Medulla oblongata (tissue), 1 donor: Measurements from ENCODE around the gene LYPD4.
A peak's percentile ranks its signal among the peaks of the same experiment; 100 is the strongest.
"Not testable (repeated sequence)": the region's sequence is repeated elsewhere in the genome, so short reads cannot be mapped to it uniquely, and the experiment has no call there.

Experiments used
- DNase-seq: peaks from one replicate; pipeline ENCODE4 v3.0.0-alpha.2; 2015; ENCODE audit errors: extremely low spot score

LYPD4 gene

GRCh38 chr19:41875973-41876372, 31.5 kb upstream of the LYPD4 start:
- not testable (repeated sequence) for DNase-seq

DNA sequence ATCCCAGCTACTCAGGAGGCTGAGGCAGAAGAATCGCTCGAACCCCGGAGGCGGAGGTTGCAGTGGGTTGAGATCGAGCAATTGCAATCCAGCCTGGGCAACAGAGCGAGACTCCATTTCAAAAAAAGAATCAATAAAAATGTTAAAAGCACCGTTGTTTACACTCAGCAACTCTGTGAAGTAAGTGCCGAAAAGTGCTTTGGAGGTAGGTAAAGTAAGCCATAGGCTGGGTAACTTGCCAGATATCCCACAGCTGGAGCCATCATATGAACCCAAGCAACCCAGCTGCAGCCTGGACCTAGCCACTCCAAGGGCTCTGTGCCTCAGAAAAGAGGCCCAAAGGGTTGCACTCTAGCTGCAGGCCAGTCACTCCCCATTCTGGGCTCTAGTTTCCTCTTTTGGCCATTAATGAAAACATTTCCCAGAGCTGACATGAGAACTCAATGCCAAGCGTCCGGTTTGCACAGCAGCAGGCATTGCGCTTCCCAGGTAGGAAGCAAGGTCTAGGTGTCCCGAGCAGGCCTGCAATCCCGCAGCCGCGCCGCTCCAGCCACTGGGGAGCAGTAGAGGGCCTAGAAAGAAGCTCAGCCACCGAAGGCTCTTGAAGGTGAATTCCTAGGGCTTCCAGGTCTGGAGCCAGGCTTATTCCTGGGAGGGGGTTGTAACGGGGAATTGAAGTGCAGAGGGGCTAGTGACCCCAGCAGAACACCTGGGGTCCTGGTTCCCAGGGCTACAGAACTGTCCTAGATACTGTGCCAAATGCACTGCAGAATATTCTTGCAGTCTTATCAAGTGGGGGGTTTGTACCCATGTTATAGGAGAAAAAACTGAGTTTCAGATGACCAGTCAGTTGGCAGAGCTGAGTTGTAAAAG, 28.5 kb upstream of the LYPD4 start:
- no peak for DNase-seq

DNA sequence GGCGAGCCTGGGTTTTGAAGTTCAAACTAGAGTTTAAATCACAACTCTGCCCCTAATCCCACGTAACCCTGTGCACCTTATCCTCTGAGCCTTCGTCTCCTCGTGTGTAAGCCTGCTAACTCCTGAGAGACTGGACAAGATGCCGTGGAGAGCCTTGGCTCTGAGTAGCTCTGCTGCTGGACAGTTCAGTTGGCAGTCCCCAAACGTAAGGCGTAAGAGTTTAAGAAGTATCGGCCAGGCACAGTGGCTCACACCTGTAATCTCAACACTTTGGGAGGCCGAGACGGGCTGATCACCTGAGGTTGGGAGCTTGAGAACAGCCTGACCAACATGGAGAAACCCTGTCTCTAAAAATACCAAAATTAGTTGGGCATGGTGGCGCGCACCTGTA, 27.9 kb upstream of the LYPD4 start:
- no peak for DNase-seq

GRCh38 chr19:41871573-41872383, 27.3 kb upstream of the LYPD4 start:
- DNase-seq: peak; percentile 54

DNA sequence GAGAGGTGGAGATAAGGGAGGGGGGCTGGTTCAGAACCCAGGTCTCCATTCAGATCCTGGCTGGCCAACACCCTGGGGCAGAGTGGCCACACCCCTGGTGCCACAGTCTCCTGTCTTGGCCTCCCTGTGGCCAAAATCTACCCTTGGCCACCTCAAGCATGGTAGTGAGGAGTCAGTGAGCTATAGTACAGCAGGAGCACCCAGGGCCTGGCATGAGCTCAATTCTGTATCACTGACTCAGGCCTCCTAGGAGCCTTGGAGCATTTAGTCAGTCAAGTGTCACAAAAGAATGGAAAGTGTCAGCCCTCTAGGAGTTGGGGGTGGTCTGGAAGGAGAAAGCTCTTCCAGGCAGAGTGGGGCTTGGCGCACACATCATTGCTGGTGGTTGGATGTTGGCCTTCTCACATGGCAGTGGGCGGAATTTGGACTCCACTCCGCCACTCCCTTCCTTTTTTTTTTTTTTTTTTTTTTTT, 26.0 kb upstream of the LYPD4 start:
- DNase-seq: no peak

DNA sequence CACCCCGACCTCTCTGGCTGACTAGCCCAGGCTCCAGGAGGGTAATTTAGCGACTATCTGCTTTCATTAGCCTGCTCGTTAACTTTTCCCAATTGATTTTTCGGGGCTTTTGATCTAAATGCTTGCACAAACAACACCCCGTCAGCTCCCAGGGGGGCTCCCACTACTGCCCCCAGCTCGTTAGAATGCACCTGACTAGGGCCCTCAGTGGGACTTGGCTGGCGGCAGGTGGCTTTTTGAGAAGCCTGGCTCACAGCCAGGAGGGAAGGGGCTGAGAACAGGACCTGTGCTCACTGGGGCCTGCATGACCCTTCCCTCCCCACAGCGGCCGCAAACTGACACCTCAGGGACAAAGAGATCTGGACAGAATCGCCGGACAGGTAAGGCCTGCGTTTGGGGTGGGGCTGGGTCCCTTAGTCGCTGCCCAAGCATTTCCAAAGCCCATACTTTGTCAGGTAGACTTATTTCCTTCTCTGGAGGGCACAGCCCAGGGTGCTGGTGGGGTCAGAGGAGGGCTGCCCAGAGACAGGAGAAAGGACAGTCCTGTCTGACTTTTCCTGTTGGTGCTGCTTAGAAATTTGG, 25.0 kb upstream of the LYPD4 start:
- DNase-seq: no peak

GRCh38 chr19:41868989-41869300, 24.5 kb upstream of the LYPD4 start:
- no peak for DNase-seq

GRCh38 chr19:41868120-41868988, 23.9 kb upstream of the LYPD4 start:
- DNase-seq: no peak

- DNase-seq: no peak
These were observed 21.8 kb upstream of the LYPD4 start for GRCh38 chr19:41866284-41866683.

- no peak for DNase-seq
These were observed 19.9 kb upstream of the LYPD4 start for GRCh38 chr19:41864374-41864773.

DNA sequence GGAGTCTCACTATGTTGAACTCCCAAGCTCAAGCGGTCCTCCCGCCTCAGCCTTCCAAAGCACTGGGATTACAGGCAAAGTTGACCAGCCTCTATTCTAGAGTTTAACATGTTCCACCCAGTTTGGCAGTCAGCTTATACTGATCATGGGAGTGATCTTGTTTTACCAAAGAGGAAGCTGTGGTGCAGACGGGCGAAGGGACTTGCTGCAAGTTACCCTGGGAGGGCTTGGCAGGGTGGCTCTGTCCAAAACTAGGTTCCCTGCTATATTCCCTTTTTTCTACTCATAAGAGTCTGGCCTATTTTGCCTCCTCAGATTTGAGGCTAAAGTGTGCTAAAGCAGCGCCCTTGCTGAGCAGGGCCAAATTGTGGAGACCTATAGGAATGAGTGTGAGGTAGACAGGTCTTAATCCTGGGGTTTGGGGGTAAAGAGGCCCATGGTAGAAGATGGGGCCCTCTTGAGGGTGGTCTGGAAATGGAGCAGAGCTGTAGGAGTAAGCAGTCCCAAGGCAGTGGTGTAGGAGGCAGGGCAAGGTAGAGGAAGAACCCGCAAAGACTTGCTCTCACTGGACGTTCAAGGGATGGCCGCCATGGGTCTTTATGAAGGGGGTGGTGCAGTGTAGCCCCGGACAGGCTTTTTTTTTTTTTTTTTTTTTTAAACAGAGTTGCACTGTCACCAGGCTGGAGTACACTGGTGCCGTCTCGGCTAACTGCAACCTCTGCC, 18.9 kb upstream of the LYPD4 start:
- peak; percentile 38 for DNase-seq

GRCh38 chr19:41862445-41862986, 18.0 kb upstream of the LYPD4 start:
- no peak for DNase-seq

- DNase-seq: no peak
These were observed 17.4 kb upstream of the LYPD4 start for GRCh38 chr19:41861846-41862245.

- DNase-seq: no peak
These were observed 16.8 kb upstream of the LYPD4 start for GRCh38 chr19:41861116-41861768.

- no peak for DNase-seq
These were observed 16.1 kb upstream of the LYPD4 start for GRCh38 chr19:41860419-41861115.

- peak; percentile 100 for DNase-seq
These were observed 15.3 kb upstream of the LYPD4 start, which contains the start of gene RPS19 for GRCh38 chr19:41859618-41860418. Gene RPS19, plus strand, starts transcription at chr19:41860255. Its CDS starts 520 bp downstream, at chr19:41860775.

GRCh38 chr19:41859213-41859617, 14.7 kb upstream of the LYPD4 start:
- no peak for DNase-seq

DNA sequence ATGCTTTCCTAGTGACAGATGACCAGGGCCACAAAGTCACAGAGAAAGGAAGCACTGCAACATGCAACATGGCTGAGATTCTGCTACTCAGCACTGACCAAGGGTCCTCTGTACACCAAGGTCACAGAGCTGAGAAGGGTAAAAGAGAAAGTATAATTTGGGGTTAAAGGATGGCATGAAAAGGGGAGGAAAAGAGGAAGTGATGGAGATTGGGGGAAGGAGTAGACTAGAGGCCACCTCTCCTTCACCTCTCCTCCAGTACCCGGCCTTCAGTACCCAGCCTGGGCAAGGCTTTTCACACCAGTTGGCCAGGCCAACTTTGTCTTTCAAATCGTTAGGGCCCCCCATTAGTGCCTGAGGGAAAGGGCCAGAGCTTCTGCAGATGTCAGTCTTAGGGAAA, 9.3 kb upstream of the LYPD4 start:
- no peak for DNase-seq

DNA sequence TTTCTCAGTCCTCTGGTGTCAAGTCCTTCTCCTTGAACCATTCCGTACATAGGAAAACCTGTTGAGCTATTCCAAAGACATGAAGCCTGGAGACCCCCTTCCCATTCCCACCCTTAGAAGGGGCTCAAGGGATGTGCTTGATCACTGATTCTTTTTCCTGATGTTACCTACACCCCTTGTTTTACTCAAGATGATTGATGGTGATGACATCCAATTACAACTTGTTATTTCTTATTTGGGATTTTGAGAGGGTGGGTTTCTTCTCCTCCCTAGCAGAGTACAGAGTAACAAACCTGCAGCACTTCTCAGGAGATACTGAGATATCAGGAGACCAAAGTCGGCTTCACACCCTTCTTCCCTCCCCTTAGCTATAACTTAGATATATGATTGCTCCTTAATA, 8.9 kb upstream of the LYPD4 start:
- DNase-seq: no peak
